Rectal smooth muscle tissue (tissue), 1 donor: ENCODE data around the gene NEK4.
A peak's percentile ranks its signal among the peaks of the same experiment; 100 is the strongest.

Experiments used
- H3K27ac ChIP-seq: one replicate; pipeline ENCODE4 v1.7.0; 2013; ENCODE audit warnings: low read depth, low read length, inconsistent platforms
- H3K27me3 ChIP-seq: one replicate; pipeline ENCODE4 v1.7.0; 2013; ENCODE audit warnings: low read length; ENCODE audit not compliant: control insufficient read depth, insufficient read depth
- H3K36me3 ChIP-seq: one replicate; pipeline ENCODE4 v1.7.0; 2013; ENCODE audit warnings: low read length; ENCODE audit not compliant: control insufficient read depth, insufficient read depth
- H3K4me1 ChIP-seq: one replicate; pipeline ENCODE4 v1.7.0; 2013; ENCODE audit warnings: low read length; ENCODE audit not compliant: control insufficient read depth, insufficient read depth
- H3K4me3 ChIP-seq: one replicate; pipeline ENCODE4 v1.7.0; 2013; ENCODE audit warnings: low read length
- H3K9ac ChIP-seq: one replicate; pipeline ENCODE4 v1.7.0; 2013; ENCODE audit warnings: low read length

Gene NEK4

DNA sequence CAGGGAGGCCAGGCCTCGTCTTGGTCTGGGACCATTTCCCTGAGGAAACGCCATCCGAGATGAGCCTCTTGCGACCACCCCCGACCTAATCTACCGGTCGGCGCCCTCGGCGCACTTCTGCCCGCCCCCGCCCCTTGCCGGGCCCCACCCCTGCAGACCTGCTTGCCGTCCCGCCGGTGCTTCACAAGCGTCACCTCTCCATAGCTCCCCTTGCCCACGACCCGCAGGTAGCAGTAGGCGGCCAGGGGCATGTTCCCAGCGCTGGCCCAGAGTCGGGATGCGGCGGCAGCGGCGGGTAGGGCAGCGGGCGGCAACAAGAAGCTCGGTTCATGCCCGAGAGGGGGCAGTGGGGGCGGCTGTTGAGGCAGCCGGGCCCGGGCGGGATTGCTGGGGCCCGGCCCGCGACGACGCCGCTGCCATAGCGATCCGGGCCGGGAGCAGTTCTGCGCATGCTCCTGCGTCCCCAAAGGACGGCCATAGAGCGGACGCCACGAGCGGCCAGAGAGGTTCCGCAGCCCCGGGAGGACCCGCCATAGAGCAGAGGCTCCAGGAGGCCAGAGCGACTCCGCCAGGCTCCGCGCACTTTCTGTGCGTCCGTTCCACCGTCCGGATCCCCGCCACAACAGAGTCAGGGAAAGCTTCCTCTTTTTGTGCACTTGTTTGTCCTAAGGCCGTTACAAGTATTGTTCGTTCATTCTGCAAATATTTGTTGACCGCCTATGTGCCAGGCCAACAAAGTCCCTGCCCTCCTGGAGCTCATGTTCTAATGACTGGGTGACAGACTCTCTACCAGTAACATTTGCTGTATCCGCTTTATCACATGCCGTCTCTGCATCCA is at the start of gene NEK4:
Gene NEK4, minus strand, starts transcription at position 445 of the 838 bp plus-strand sequence. Its CDS starts 194 bp downstream, at position 251.
- Histone ChIP-seq H3K9ac (peak within 1 kb of the TSS; percentile 73), H3K4me1 (peaks cover 6% of the 10 kb centered on the region), H3K27me3 (no peaks in the 10 kb centered on the region), H3K4me3 (peak within 1 kb of the TSS; percentile 85), H3K27ac (peak within 1 kb of the TSS; percentile 74), H3K36me3 (peaks cover 2% of the 10 kb centered on the region)

DNA sequence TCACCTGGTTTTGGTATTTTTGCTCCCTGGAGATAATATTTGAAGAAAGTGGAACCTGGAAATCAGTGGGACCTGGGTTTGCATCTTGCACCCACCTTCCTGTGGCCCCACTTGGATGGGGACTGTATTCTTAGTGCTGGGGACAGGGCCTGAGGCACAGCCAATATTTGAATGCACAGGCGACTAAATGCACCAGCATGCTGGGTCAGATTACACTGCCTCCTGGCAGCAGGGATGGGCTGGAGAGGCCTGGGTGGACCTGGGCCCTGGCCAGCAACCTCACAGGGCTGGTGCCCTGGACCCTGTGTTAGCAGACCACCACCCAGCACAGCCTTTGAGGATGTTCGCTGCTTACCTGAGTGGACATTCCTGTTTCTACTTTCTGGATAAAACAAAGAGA is 49.2 kb upstream of the NEK4 start:
- H3K4me3 ChIP-seq = no peak overlapping the region
- no peaks in the 10 kb centered on the region for H3K27me3 ChIP-seq
- no peak overlapping the region for H3K27ac ChIP-seq
- H3K4me1 ChIP-seq = no peaks in the 10 kb centered on the region
- no peak overlapping the region for H3K9ac ChIP-seq
- peaks cover 2% of the 10 kb centered on the region for H3K36me3 ChIP-seq

DNA sequence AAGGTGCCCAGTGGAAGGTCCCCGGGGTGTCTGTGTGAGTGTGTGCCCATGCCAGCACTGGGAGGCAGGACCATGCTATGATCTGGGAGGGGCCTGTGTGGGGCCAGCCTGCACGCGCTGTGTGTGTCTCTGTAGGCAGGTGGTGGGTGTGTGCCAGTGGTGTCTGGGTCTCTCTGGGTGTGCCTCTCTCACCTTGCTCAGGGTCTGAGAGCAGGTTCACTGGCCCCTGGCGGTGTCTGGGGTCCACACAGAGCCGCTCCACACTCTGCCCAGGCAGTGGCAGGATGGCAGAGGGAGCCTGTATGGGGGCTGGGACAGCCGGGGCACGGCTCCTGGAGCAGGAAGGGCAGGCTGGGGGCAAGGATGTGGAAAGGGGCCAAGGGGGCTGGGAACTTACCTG is 47.1 kb upstream of the NEK4 start:
- Histone ChIP-seq H3K9ac (no peak overlapping the region), H3K4me1 (no peaks in the 10 kb centered on the region), H3K27me3 (no peaks in the 10 kb centered on the region), H3K4me3 (no peak overlapping the region), H3K27ac (no peak overlapping the region), H3K36me3 (no peaks in the 10 kb centered on the region)

DNA sequence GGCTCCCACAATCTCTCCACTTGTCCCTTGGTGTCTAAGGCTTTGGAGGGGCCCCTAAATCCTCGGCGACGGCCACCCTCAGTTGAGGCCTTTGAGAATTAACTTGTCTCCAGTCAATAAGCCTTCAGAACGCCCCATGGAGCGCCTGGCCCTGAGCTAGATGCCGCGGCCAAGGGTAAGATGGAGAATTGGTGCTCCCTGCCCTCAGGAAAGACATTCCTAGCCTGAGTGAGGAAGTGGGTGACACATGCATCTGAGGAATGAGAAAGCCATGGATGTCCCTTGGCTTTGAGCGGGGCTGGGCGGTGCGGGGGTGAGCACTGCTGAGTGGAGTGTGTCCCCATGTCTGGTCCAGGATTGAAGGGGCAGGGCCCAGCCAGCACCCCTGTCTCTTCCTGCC is 46.5 kb upstream of the NEK4 start:
- H3K27ac ChIP-seq = no peak overlapping the region
- no peaks in the 10 kb centered on the region for H3K36me3 ChIP-seq
- no peaks in the 10 kb centered on the region for H3K4me1 ChIP-seq
- no peak overlapping the region for H3K4me3 ChIP-seq
- H3K27me3 ChIP-seq = no peaks in the 10 kb centered on the region
- H3K9ac ChIP-seq = no peak overlapping the region

DNA sequence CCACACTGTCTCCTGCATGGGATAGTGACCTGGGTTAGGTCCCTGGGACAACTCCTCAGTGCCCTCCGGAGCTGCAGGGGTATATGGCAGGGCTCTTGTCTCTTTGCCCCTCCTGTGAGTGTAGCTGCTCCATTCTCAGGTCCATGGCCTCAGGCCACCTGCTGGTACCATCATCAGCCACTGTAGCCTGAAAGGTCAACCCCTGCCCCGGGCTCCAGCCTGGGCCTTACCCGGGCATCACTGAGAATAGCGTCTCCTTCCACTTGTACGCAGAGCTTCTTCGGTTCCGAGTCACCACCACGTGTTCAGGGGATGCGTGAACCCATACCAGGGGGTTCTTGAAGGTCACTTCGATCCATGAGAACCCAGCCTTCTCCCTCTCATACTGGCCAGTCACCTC is 45.9 kb upstream of the NEK4 start:
- Histone ChIP-seq H3K27me3 (no peaks in the 10 kb centered on the region), H3K36me3 (no peaks in the 10 kb centered on the region)

GRCh38 chr3:52816199-52816598 is 45.5 kb upstream of the NEK4 start:
- Histone ChIP-seq H3K4me3 (no peak overlapping the region), H3K27me3 (no peaks in the 10 kb centered on the region), H3K9ac (no peak overlapping the region), H3K4me1 (no peaks in the 10 kb centered on the region), H3K36me3 (no peaks in the 10 kb centered on the region), H3K27ac (no peak overlapping the region)

More for the DNA sequence above, 45.9 kb upstream of the NEK4 start:
- Histone ChIP-seq H3K9ac (no peak overlapping the region), H3K27ac (no peak overlapping the region), H3K4me1 (no peaks in the 10 kb centered on the region), H3K4me3 (no peak overlapping the region)

GRCh38 chr3:52813810-52814209 is 43.1 kb upstream of the NEK4 start:
- no peak overlapping the region for H3K9ac ChIP-seq
- H3K27ac ChIP-seq = no peak overlapping the region
- H3K27me3 ChIP-seq = no peaks in the 10 kb centered on the region
- H3K4me3 ChIP-seq = no peak overlapping the region
- no peaks in the 10 kb centered on the region for H3K36me3 ChIP-seq
- H3K4me1 ChIP-seq = no peaks in the 10 kb centered on the region

GRCh38 chr3:52811452-52812011 is 40.8 kb upstream of the NEK4 start:
- Histone ChIP-seq H3K9ac (no peak overlapping the region), H3K36me3 (no peaks in the 10 kb centered on the region), H3K4me1 (no peaks in the 10 kb centered on the region), H3K27ac (no peak overlapping the region), H3K4me3 (no peak overlapping the region), H3K27me3 (no peaks in the 10 kb centered on the region)

- no peak overlapping the region for H3K9ac ChIP-seq
- no peaks in the 10 kb centered on the region for H3K36me3 ChIP-seq
- no peak overlapping the region for H3K4me3 ChIP-seq
- H3K27ac ChIP-seq = no peak overlapping the region
- H3K27me3 ChIP-seq = no peaks in the 10 kb centered on the region
- H3K4me1 ChIP-seq = no peaks in the 10 kb centered on the region
Observed at GRCh38 chr3:52810923-52811322, 40.2 kb upstream of the NEK4 start.

GRCh38 chr3:52809662-52810377 is 39.1 kb upstream of the NEK4 start:
- H3K27me3 ChIP-seq = no peaks in the 10 kb centered on the region
- H3K4me3 ChIP-seq = no peak overlapping the region
- no peaks in the 10 kb centered on the region for H3K4me1 ChIP-seq
- no peak overlapping the region for H3K9ac ChIP-seq
- H3K36me3 ChIP-seq = no peaks in the 10 kb centered on the region
- H3K27ac ChIP-seq = no peak overlapping the region

GRCh38 chr3:52809149-52809548 is 38.4 kb upstream of the NEK4 start:
- Histone ChIP-seq H3K27me3 (no peaks in the 10 kb centered on the region), H3K36me3 (no peaks in the 10 kb centered on the region), H3K4me3 (no peak overlapping the region), H3K27ac (no peak overlapping the region), H3K9ac (no peak overlapping the region), H3K4me1 (no peaks in the 10 kb centered on the region)

GRCh38 chr3:52805270-52806039 is 34.7 kb upstream of the NEK4 start:
- no peaks in the 10 kb centered on the region for H3K36me3 ChIP-seq
- no peak overlapping the region for H3K27ac ChIP-seq
- no peak overlapping the region for H3K9ac ChIP-seq
- no peaks in the 10 kb centered on the region for H3K27me3 ChIP-seq
- H3K4me1 ChIP-seq = no peaks in the 10 kb centered on the region
- no peak overlapping the region for H3K4me3 ChIP-seq
